Mesenteric fat pad (tissue), 1 donor: ENCODE measurements around the gene ZBED1. TPM values are rescaled to one million over a fixed set of nuclear protein-coding genes. Genes with fewer than 3 reads are reported as not detected.
A peak's percentile ranks its signal among the peaks of the same experiment; 100 is the strongest.
"Not testable (repeated sequence)": the region's sequence is repeated elsewhere in the genome, so short reads cannot be mapped to it uniquely, and the experiment has no call there.

Experiments used
- DNase-seq: peaks from one replicate; pipeline ENCODE4 v3.0.0-alpha.2; 2020; ENCODE audit warnings: low spot score
- total RNA-seq: library from RNA; stranded (reverse); fragmentation: NEBNext Ultra II Directional; extraction: Animal tissue kit (Norgen Biotek cat#: 25700); gene quantifications from one replicate; pipeline ENCODE4 v1.2.1, GENCODE V29; 2021
- donor health status: DM: yes; HTN: yes; CAD: no.

The ZBED1 gene
- total RNA-seq, 1 donor from 2014 or later = 37.2 TPM

DNA sequence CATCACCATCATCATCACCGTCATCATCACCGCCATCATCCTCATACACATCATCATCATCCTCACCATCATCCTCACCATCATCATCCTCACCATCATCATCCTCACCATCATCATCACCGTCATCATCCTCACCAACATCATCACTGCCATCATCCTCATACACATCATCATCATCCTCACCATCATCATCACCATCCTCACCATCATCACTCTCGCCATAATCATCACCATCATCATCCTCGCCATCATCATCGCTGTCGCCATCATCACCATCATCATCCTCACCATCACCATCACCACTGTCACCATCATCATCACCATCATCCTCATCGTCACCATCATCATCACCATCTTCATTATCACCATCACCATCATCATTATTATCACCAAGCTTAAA lies 19.8 kb upstream of the ZBED1 start:
- DNase-seq = no peak

GRCh38 chrX:2519638-2520037 lies 18.9 kb upstream of the ZBED1 start:
- DNase-seq = not testable (repeated sequence)

GRCh38 chrX:2517055-2517454 lies 16.3 kb upstream of the ZBED1 start:
- no peak for DNase-seq

- no peak for DNase-seq
Observed at GRCh38 chrX:2516623-2517022, 15.8 kb upstream of the ZBED1 start.

- no peak for DNase-seq
Observed at GRCh38 chrX:2514131-2514530, 13.4 kb upstream of the ZBED1 start.

GRCh38 chrX:2513121-2513664 lies 12.4 kb upstream of the ZBED1 start:
- DNase-seq = no peak

- DNase-seq = no peak
Observed at GRCh38 chrX:2512501-2512900, 11.7 kb upstream of the ZBED1 start.

- DNase-seq = peak; percentile 47
Observed at GRCh38 chrX:2511326-2511725, 10.6 kb upstream of the ZBED1 start.

- DNase-seq = peak; percentile 28
Observed at GRCh38 chrX:2508648-2509335, 8.0 kb upstream of the ZBED1 start.

DNA sequence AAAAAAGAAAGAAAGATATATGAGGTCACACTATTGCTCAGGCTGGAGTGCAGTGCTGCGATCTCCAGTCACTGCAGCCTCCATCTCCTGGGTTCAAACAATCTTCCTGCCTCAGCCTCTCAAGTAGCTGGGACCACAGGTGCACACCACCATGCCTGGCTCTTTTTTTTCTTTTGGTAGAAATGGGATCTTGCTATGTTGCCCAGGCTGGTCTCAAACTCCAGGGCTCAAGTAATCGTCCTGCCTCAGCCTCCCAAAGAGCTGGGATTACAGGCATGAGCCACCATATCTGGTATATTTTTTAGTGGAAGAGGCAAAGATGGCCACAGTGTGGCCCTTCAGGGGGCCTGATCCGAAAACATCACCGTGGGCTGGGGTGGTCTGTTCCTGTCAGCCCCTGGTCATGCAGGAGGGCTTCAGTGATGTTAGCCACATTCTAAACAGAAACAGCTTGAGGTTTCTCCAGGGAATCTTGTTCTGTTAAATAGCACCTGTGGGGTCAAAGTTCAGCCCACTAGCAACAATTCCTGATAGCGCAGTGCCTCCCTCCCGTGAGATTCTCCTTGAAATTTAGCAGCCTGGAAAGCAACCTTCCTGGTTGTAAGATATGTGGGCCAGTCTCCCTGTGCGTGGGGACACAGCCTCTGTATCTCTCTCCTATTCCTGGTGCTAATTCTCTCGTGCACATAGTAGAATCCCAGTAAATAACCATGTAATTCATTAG lies 7.3 kb upstream of the ZBED1 start:
- peak; percentile 33 for DNase-seq

GRCh38 chrX:2507196-2507595 lies 6.4 kb upstream of the ZBED1 start:
- DNase-seq = no peak

DNA sequence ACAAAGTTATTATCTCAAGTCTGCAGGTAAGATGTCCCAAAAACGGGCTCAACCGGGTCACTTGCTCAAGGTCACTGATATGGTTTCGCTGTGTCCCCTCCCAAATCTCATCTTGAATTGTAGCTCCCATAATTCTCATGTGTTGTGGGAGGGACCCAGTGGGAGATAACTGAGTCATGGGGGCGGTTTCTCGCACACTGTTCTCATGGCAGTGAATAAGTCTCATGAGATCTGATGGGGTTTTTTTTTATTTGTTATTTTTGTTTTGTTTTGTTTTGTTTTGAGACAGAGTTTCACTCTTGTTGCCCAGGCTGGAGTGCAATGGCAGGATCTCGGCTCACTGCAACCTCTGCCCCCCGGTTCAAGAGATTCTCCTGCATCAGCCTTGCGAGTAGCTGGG lies 4.6 kb upstream of the ZBED1 start:
- not testable (repeated sequence) for DNase-seq

DNA sequence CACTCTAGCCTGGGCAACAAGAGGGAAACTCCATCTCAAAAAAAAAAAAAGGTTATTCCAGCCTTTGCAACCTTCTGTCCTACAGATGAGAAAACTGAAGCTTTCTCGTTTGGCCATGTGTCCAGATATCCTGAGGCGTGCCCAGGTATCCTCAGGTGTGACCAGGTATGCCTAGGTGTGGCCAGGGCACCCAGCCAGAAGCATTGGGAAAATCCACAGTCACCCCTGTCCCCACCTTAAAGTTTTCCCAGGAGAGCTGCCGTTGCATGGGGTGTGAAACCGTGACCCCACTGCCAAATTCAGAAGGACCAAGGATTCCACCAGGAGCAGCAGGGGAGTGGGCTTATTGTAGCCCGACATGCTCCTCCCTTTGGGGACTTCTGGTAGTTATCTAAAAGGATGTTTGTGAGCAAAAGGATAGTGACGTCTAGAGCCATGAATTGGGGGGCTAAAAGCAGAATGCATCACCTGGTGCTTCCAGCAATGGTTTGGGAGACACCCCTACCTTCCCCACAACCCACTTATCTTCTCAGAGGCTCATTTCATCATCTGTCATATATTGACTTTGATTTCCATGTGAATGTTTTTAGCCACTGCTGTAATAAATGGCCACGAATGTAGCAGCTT lies 4.0 kb upstream of the ZBED1 start:
- peak; percentile 49 for DNase-seq

- DNase-seq = peak; percentile 81
Observed at GRCh38 chrX:2503591-2504500, 3.1 kb upstream of the ZBED1 start.

DNA sequence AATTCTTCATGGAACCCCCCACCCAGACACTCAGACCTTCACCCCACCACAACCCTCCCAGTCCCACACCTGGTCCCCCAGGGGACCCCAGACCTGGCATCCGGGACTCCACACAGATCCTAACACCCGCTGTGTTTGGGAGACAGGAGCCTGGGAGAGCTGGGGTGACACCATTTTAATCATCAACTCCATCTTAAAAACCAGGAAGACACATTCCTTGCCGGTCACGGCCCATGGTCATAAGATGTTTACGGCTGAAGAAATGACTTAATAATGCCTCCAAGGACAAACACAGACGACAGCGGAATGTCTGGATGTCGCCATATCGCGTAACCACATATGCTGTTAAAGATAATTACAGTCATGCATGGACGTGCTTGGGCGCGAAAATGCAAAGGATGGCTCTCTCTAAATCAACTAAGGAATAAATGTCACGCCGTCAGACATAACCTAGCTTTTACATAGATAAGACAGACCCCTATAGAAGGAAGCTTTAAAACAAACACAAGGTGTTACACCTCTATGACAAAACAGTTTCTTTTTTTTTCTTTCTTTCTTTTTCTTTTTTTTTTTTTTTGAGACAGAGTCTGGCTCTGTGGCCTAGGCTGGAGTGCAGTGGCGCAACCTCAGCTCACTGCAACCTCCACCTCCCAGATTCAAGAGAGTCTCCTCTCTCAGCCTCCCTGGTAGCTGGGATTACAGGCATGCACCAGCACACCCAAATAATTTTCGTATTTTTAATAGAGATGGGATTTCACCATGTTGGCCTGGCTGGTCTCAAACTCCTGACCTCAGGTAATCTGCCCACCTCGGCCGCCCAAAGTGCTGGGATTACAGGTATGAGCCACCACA lies 2.1 kb upstream of the ZBED1 start:
- DNase-seq = peak; percentile 83

DNA sequence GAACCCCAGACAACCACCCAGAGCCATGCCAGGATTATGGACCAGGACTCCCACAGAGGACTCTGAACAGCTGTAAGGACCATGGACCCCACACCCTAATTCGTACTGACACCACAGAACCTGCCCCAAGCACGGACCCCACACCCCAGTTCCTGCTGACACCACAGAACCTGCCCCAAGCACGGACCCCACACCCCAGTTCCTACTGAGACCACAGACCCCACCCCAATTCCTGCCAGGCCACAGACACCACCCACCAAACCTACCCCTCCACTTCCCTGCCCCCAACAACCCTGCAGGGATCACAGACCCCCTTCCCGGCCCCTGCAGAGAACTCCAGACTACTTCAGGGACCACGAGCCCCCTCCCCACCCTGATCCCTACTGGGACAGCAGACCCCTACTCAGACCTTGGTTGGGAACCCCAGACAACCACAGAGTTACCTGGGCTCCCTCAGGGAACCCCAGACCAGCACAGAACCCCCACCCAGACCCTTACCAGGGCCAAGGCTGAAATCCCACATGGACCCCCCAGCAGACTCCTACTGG lies 1.4 kb upstream of the ZBED1 start:
- peak; percentile 84 for DNase-seq

DNA sequence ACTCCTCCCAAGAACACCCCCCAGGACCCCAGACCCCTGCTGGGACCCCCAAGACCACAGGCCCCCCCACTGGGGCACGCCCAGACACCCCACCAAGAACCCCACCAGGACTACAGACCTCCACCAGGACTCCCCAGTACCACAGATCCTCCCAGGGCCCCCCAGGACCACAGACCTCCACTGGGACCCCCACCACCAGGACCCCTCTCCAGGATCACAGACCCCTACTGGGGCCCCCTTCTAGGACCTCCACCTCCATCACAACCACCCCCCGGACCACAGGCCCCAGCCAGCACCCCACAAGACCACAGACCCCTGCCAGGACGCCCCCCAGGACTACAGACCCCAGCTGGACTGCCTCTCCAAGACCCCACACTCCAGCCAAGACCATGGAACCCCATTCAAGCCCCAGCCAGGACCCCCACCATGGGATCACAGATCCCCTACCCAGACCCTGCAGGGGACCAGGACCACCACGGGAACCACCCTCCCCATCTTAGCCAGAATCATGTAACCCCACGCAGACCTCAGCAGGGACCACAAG lies 855 bp upstream of the ZBED1 start:
- DNase-seq = no peak

- DNase-seq = peak; percentile 89
Observed at GRCh38 chrX:2500091-2500802, 529 bp downstream of the ZBED1 start.

DNA sequence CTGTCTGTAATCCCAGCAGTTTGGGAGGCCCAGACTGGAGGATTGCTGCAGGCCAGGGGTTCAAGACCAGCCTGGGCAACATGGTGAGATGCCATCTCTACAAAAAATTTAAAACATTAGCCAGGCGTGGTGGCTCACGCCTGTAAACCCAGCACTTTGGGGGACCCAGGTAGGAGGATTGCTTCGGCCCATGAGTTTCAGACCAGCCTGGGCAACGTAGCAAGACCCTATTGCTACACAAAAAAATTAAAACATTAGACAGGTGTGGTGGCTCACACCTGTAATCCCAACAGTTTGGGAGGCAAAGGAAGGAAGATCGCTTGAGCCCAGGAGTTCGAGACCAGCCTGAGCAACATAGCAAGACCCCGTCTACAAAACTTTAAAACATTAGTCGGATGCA lies 1.3 kb downstream of the ZBED1 start:
- DNase-seq = no peak
